ENCODE data around the gene VAV3. TPM values are rescaled to one million over a fixed set of nuclear protein-coding genes. Genes with fewer than 3 reads are reported as not detected.

VAV3 gene
- total and polyA plus RNA-seq, 10 of the 15 experiments (the other 5 are each of a cell fraction or from before 2014, with no cell fraction given) = 0.84 to 5.5 (median 3.4) TPM

- no peak for ATAC-seq
- no peaks in the 10 kb centered on the region for H4K20me1 ChIP-seq (ENCODE audit: control insufficient read depth, insufficient read depth)
- H3K9ac ChIP-seq (ENCODE audit: control insufficient read depth, insufficient read depth, low read length) = no peak overlapping the region
- H3K79me2 ChIP-seq (ENCODE audit: control insufficient read depth, insufficient read depth, low read length) = no peaks in the 10 kb centered on the region
- no peak overlapping the region for H3K4me3 ChIP-seq
- 48% methylated on average over 3 of the region's 3 CpGs for WGBS (ENCODE audit: insufficient coverage, insufficient replicate concordance, low lambda C conversion rate, missing lambda C conversion rate)
- POLR2A ChIA-PET = no interaction called here
- H3K9me3 ChIP-seq (replicated peaks; ENCODE audit: control insufficient read depth, insufficient read depth, low read length) = no peaks in the 10 kb centered on the region
- H3K4me1 ChIP-seq (ENCODE audit: control insufficient read depth, insufficient read depth, low read length) = peaks cover 11% of the 10 kb centered on the region
- H3K27me3 ChIP-seq (replicated peaks in 1 of 2; ENCODE audit: control insufficient read depth in 2 of 2, insufficient read depth in 2 of 2, low read length in 1 of 2) = no peaks in the 10 kb centered on the region; a peak in 1 of 4 replicates
- no TSS peak for BruUV-seq (replicated peaks)
- H2AFZ ChIP-seq (ENCODE audit: control insufficient read depth, low read depth, low read length) = no peak overlapping the region
- in situ Hi-C loops (cut with MboI) = no loop called here
- no peak for DNase-seq (ENCODE audit: low read depth, low spot score)
- no peaks in the 10 kb centered on the region for H3K36me3 ChIP-seq (ENCODE audit: control insufficient read depth in 2 of 2, insufficient read depth in 2 of 2, low read length in 1 of 2)
- H3K27ac ChIP-seq (ENCODE audit: control insufficient read depth, insufficient read depth) = no peak overlapping the region
- TF ChIP-seq PAX5 (IDR thresholded peaks at IDR 0.05; ENCODE audit: borderline replicate concordance, low read depth, low read length) = no peak
- TF ChIP-seq ATF2 (IDR thresholded peaks at IDR 0.05; ENCODE audit: low read length) = no peak
- TF ChIP-seq SIN3A (IDR thresholded peaks at IDR 0.05; ENCODE audit: low read depth, low read length) = no peak
- no peak for TF ChIP-seq RAD21 (IDR thresholded peaks at IDR 0.05; ENCODE audit: insufficient read depth, low read depth, low read length)
- no peak for TF ChIP-seq ZNF687 (IDR thresholded peaks at IDR 0.05)
- no peak for TF ChIP-seq ELK1 (IDR thresholded peaks at IDR 0.05; ENCODE audit: low read depth, low read length)
- TF ChIP-seq SREBF1 (IDR thresholded peaks at IDR 0.05; ENCODE audit: low read length) = no peak
- no peak for TF ChIP-seq KLF5 (IDR thresholded peaks at IDR 0.05; ENCODE audit: partially characterized antibody)
- TF ChIP-seq SMAD5 (IDR thresholded peaks at IDR 0.05; ENCODE audit: low read depth) = no peak
- TF ChIP-seq NBN (IDR thresholded peaks at IDR 0.05) = no peak
- no peak for TF ChIP-seq TARDBP (IDR thresholded peaks at IDR 0.05; ENCODE audit: borderline replicate concordance)
- no peak for TF ChIP-seq ZSCAN29 (IDR thresholded peaks at IDR 0.05)
- TF ChIP-seq RCOR1 (conservative IDR thresholded peaks at IDR 0.05; ENCODE audit: low read depth, low read length) = no peak
- TF ChIP-seq IRF4 (IDR thresholded peaks at IDR 0.05; ENCODE audit: low read depth, low read length) = no peak
- TF ChIP-seq ZNF217 (IDR thresholded peaks at IDR 0.05) = no peak
- TF ChIP-seq ZNF24 (IDR thresholded peaks at IDR 0.05) = no peak
- TF ChIP-seq ZBTB33 (IDR thresholded peaks at IDR 0.05) = no peak
- no peak for TF ChIP-seq CHD2 (IDR thresholded peaks at IDR 0.05; ENCODE audit: borderline replicate concordance, low read depth, low read length)
- intact Hi-C loops (cut with micrococcal nuclease; ENCODE audit: unreplicated experiment) = loop anchor here (5.0 kb wide), 1 partner anchor 43 kb away; no protein-coding TSS in a partner anchor
- RAD21 ChIA-PET (ENCODE audit: unreplicated experiment) = no interaction called here
- FAIRE-seq = no peak
- SMC1A ChIA-PET (ENCODE audit: uncharacterized antibody, unreplicated experiment) = no interaction called here
- H3K4me2 ChIP-seq (ENCODE audit: control insufficient read depth, insufficient read depth) = no peak overlapping the region
- CTCF ChIA-PET = interaction anchor here (1.3 kb wide), 1 partner anchor 43 kb away, joined by 3 read pairs; no protein-coding TSS in a partner anchor
Measured at GRCh38 chr1:107830526-107830925, 134.5 kb downstream of the VAV3 start.

All from GM12878 (cell line).